MCF 10A (cell line): ENCODE results near the gene TCF7. TPM values are rescaled to one million over a fixed set of nuclear protein-coding genes. Genes with fewer than 3 reads are reported as not detected.

ENCODE experiments used
- BruUV-seq: library from RNA; stranded (reverse); fragments of 400-500 nt; replicated peaks from 2 replicates; lab custom pipeline; 2021; lab: Mats Ljungman, UMichigan
- CTCF ChIA-PET: fragments of 300-600 bp; sonication (Branson Sonifier 250); formaldehyde crosslinking; extraction: SDS; loops from one replicate; lab custom pipeline; 2021; ENCODE audit warnings: antibody characterized with exemption, inconsistent platforms; lab: Yijun Ruan, JAX
- POLR2A ChIA-PET: fragments of 300-600, 350-650 bp; sonication (Branson Sonifier 250); formaldehyde crosslinking; extraction: SDS; loops from one replicate; lab custom pipeline; 2020; ENCODE audit warnings: antibody characterized with exemption, inconsistent platforms; lab: Yijun Ruan, JAX
- DNase-seq: peaks from one replicate; pipeline ENCODE4 v3.0.0-alpha.2; 2018; ENCODE audit not compliant: unreplicated experiment
- H3K27ac Mint-ChIP-seq: one replicate; pipeline ENCODE4 v1.8.0; 2022; ENCODE audit warnings: mild to moderate bottlenecking, low read depth, mixed read lengths; ENCODE audit not compliant: unreplicated experiment
- H3K27me3 Mint-ChIP-seq: one replicate; pipeline ENCODE4 v1.8.0; 2022; ENCODE audit warnings: mixed read lengths; ENCODE audit not compliant: insufficient read depth, unreplicated experiment
- H3K36me3 Mint-ChIP-seq: one replicate; pipeline ENCODE4 v1.8.0; 2022; ENCODE audit warnings: mild to moderate bottlenecking, moderate library complexity, mixed read lengths; ENCODE audit not compliant: insufficient read depth, unreplicated experiment
- H3K4me1 Mint-ChIP-seq: one replicate; pipeline ENCODE4 v1.8.0; 2022; ENCODE audit warnings: mixed read lengths; ENCODE audit not compliant: insufficient read depth, unreplicated experiment
- H3K4me3 Mint-ChIP-seq: one replicate; pipeline ENCODE4 v1.8.0; 2022; ENCODE audit warnings: mild to moderate bottlenecking, moderate library complexity, mixed read lengths; ENCODE audit not compliant: unreplicated experiment
- H3K9me3 Mint-ChIP-seq: one replicate; pipeline ENCODE4 v1.8.0; 2022; ENCODE audit warnings: mixed read lengths; ENCODE audit not compliant: unreplicated experiment
- intact Hi-C: fragments of 100-400 bp; cut with micrococcal nuclease; formaldehyde crosslinking; loops from 2 replicates; pipeline ENCODE4 v1.14.1; 2022
- total RNA-seq: library from RNA; stranded (reverse); gene quantifications from 2 replicates; pipeline ENCODE4 v1.2.3, GENCODE V29; 2022
- TF ChIP-seq, protein P1 (sequence below): fragments of 200-600 bp; IDR thresholded peaks from one replicate; pipeline ENCODE4 v1.8.0; 2022; ENCODE audit warnings: antibody characterized with exemption, mild to moderate bottlenecking; ENCODE audit not compliant: unreplicated experiment

TCF7 gene
- total RNA-seq, 1 experiment from 2014 or later = 0.42 TPM

DNA sequence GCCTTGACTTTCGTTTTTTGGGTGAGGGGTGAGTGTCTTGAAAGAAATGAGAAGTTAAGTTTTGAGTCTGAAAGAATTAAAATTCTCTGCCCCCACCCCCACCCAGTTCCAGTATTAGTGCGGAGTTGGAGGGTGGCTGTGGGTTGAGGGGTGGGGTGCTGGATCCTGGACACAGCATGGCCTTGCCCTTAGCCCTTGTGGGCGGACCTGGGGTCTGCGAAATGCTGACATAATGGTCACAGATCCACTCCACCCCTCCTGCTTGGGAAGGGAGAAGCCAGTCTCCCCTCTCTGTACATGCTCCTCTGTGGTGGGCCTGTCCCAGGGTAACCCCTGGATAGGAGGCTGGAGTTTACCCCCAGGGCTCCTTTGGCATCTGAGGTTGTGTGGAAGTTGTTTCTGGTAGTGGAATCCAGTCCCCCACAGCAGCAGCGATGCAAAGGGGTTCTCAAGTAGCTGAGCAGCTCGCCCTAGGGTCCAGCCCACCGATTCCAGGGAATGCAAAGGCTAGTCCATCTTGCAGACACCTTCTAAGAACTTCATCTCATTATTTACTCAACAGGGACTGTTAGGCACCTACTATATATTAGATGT is 42.8 kb upstream of the TCF7 start:
- ChIA-PET CTCF (interaction anchor here (0.7 to 3.4 kb wide), 4 partner anchors 18 to 525 kb away, joined by 3 to 24 read pairs (median 4); no protein-coding TSS in a partner anchor), POLR2A (interaction anchor here (1.6 kb wide), 1 partner anchor 27 kb away, joined by 5 read pairs; no protein-coding TSS in a partner anchor)
- H3K4me1 Mint-ChIP-seq = no peaks in the 10 kb centered on the region
- no TSS peak for BruUV-seq
- TF ChIP-seq, protein P1, sequence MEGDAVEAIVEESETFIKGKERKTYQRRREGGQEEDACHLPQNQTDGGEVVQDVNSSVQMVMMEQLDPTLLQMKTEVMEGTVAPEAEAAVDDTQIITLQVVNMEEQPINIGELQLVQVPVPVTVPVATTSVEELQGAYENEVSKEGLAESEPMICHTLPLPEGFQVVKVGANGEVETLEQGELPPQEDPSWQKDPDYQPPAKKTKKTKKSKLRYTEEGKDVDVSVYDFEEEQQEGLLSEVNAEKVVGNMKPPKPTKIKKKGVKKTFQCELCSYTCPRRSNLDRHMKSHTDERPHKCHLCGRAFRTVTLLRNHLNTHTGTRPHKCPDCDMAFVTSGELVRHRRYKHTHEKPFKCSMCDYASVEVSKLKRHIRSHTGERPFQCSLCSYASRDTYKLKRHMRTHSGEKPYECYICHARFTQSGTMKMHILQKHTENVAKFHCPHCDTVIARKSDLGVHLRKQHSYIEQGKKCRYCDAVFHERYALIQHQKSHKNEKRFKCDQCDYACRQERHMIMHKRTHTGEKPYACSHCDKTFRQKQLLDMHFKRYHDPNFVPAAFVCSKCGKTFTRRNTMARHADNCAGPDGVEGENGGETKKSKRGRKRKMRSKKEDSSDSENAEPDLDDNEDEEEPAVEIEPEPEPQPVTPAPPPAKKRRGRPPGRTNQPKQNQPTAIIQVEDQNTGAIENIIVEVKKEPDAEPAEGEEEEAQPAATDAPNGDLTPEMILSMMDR = no peak
- H3K36me3 Mint-ChIP-seq = no peaks in the 10 kb centered on the region
- intact Hi-C loops = no loop called here
- no peaks in the 10 kb centered on the region for H3K27me3 Mint-ChIP-seq
- H3K9me3 Mint-ChIP-seq = no peaks in the 10 kb centered on the region
- no peak overlapping the region for H3K4me3 Mint-ChIP-seq
- DNase-seq = no peak
- no peak overlapping the region for H3K27ac Mint-ChIP-seq

DNA sequence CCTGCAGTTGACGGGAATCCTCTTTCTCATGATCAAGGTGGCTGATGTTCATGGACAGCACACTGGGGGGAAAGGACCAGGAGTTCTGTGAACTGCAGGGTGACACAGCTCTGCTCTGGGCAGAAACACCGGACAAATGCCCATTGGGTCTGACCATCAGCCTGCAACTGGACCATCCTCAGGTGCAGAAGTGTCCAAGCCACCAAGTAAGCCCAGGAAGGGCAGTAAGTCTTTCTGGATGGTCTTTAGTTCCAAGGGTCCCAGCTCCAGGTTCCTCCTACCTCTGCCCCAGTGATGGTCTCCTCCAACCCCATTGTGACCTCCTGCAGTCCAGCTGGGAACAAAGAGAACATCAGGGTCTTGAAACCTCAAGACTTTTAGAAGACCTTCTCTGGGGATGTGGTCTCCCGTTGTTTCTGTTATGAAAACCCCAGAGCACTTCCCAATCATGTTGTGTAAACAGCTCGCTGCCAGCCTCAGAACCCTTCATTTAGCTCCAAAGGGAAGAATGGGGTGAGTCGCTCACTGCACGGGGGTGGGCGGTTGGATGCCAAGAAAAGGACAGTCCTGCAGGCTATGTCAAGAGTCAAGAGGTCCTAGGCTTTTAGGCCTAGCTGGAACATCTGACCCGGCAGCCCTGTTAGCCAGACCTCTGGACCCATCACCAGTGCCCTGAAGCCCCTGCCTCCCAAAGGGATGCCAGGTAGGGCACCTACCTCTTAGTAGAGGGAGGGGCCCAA is 41.8 kb upstream of the TCF7 start:
- Mint-ChIP-seq H3K9me3 (no peaks in the 10 kb centered on the region), H3K27ac (no peak overlapping the region), H3K27me3 (no peaks in the 10 kb centered on the region), H3K36me3 (no peaks in the 10 kb centered on the region), H3K4me1 (no peaks in the 10 kb centered on the region), H3K4me3 (no peak overlapping the region)
- BruUV-seq = no TSS peak
- POLR2A ChIA-PET = interaction anchor here (0.8 to 1.6 kb wide), 2 partner anchors 28 to 29 kb away, joined by 3 to 5 read pairs; no protein-coding TSS in a partner anchor
- intact Hi-C loops = no loop called here
- CTCF ChIA-PET = interaction anchor here (0.5 to 3.4 kb wide), 7 partner anchors 11 to 1119 kb away, joined by 3 to 24 read pairs (median 4); no protein-coding TSS in a partner anchor
- TF ChIP-seq, protein P1 = no peak
- peak; percentile 36 for DNase-seq

DNA sequence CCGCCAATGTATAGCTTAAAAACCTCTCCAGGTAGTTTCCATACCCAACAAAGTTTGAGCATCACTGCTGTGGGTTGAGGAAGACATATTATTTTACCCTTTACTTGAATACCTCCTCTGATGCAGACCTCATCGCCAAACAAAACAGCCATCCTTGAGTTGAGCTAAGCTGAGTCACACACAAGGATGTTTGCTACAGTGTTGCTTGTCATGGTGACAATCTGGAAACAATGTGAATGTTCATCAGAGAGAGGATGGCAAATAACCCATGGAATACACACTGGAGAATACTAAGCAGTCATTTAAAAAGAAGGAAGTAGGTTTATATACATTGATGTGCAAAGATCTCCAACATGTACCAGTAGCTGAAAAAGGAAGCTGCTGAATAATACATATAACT is 41.1 kb upstream of the TCF7 start:
- TF ChIP-seq, protein P1 = no peak
- Mint-ChIP-seq H3K36me3 (no peaks in the 10 kb centered on the region), H3K4me3 (no peak overlapping the region), H3K27ac (no peak overlapping the region), H3K9me3 (no peaks in the 10 kb centered on the region), H3K27me3 (no peaks in the 10 kb centered on the region), H3K4me1 (no peaks in the 10 kb centered on the region)
- ChIA-PET POLR2A (interaction anchor here (0.6 to 1.6 kb wide), 3 partner anchors 14 to 29 kb away, joined by 3 to 5 read pairs (median 4); no protein-coding TSS in a partner anchor), CTCF (interaction anchor here (0.5 to 3.4 kb wide), 7 partner anchors 11 to 70 kb away, joined by 3 to 24 read pairs (median 4); no protein-coding TSS in a partner anchor)
- intact Hi-C loops = no loop called here
- no peak for DNase-seq
- no TSS peak for BruUV-seq

DNA sequence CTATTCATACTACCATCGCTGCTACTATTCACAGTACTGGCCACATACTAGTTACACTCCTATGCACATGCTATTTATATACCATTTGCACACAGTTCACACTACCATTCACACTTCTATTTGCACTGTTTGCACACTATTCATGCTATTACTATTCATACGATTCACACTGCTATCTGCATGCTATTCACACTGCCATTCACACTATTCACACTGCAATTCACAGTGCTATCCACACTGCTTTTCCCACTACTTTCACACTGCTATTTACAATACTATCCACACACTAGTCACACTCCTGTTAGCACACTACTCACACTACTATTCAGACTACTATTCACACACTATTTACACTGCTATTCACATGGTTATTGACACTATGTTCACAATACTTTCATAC is 39.4 kb upstream of the TCF7 start:
- Mint-ChIP-seq H3K4me3 (no peak overlapping the region), H3K27ac (no peak overlapping the region), H3K36me3 (no peaks in the 10 kb centered on the region), H3K4me1 (no peaks in the 10 kb centered on the region), H3K9me3 (no peaks in the 10 kb centered on the region), H3K27me3 (no peaks in the 10 kb centered on the region)
- no peak for DNase-seq
- intact Hi-C loops = no loop called here
- no TSS peak for BruUV-seq
- TF ChIP-seq, protein P1 = no peak
- ChIA-PET CTCF (interaction anchor here (1.0 kb wide), 1 partner anchor 36 kb away, joined by 3 read pairs; no protein-coding TSS in a partner anchor), POLR2A (no interaction called here)
